ENCODE data around the gene LAMB2.
A peak's percentile ranks its signal among the peaks of the same experiment; 100 is the strongest.

LAMB2 gene

GRCh38 chr3:49161808-49162530 lies 29.1 kb upstream of the LAMB2 start:
- DNase-seq (ENCODE audit: low read depth), result no peak

GRCh38 chr3:49161197-49161596 lies 28.3 kb upstream of the LAMB2 start:
- DNase-seq (ENCODE audit: low read depth), result no peak

- DNase-seq (ENCODE audit: low read depth), result no peak
Observed at GRCh38 chr3:49158792-49159191, 25.9 kb upstream of the LAMB2 start.

GRCh38 chr3:49158103-49158709 lies 25.4 kb upstream of the LAMB2 start:
- DNase-seq (ENCODE audit: low read depth), result peak; percentile 13

GRCh38 chr3:49157289-49157688 lies 24.4 kb upstream of the LAMB2 start:
- no peak for DNase-seq (ENCODE audit: low read depth)

GRCh38 chr3:49153349-49153912 lies 20.6 kb upstream of the LAMB2 start:
- DNase-seq (ENCODE audit: low read depth), result no peak

GRCh38 chr3:49151610-49152009 lies 18.8 kb upstream of the LAMB2 start:
- no peak for DNase-seq (ENCODE audit: low read depth)

- no peak for DNase-seq (ENCODE audit: low read depth)
Observed at GRCh38 chr3:49148159-49148558, 15.3 kb upstream of the LAMB2 start.

- no peak for DNase-seq (ENCODE audit: low read depth)
Observed at GRCh38 chr3:49140080-49140479, 7.2 kb upstream of the LAMB2 start.

GRCh38 chr3:49135499-49135898 lies 2.6 kb upstream of the LAMB2 start:
- DNase-seq (ENCODE audit: low read depth), result no peak

GRCh38 chr3:49134471-49135265 lies 1.8 kb upstream of the LAMB2 start:
- no peak for DNase-seq (ENCODE audit: low read depth)

GRCh38 chr3:49133226-49133951 lies 539 bp upstream of the LAMB2 start:
- no peak for DNase-seq (ENCODE audit: low read depth)

- DNase-seq (ENCODE audit: low read depth), result no peak
Observed at GRCh38 chr3:49132073-49132436, 795 bp downstream of the LAMB2 start.

GRCh38 chr3:49131576-49131975 lies 1.3 kb downstream of the LAMB2 start:
- no peak for DNase-seq (ENCODE audit: low read depth)

- no peak for DNase-seq (ENCODE audit: low read depth)
Observed at GRCh38 chr3:49131040-49131439, 1.8 kb downstream of the LAMB2 start.

GRCh38 chr3:49124991-49125670 lies 7.7 kb downstream of the LAMB2 start:
- no peak for DNase-seq (ENCODE audit: low read depth)

- no peak for DNase-seq (ENCODE audit: low read depth)
Observed at GRCh38 chr3:49124203-49124602, 8.6 kb downstream of the LAMB2 start.

- DNase-seq (ENCODE audit: low read depth), result no peak
Observed at GRCh38 chr3:49123687-49124086, 9.2 kb downstream of the LAMB2 start.

GRCh38 chr3:49122886-49123545 lies 9.8 kb downstream of the LAMB2 start:
- no peak for DNase-seq (ENCODE audit: low read depth)

- no peak for DNase-seq (ENCODE audit: low read depth)
Observed at GRCh38 chr3:49122451-49122850, 10.4 kb downstream of the LAMB2 start.

GRCh38 chr3:49122022-49122421 lies 10.8 kb downstream of the LAMB2 start:
- no peak for DNase-seq (ENCODE audit: low read depth)
